ENCODE results near the gene CNTNAP5.

Gene CNTNAP5

DNA sequence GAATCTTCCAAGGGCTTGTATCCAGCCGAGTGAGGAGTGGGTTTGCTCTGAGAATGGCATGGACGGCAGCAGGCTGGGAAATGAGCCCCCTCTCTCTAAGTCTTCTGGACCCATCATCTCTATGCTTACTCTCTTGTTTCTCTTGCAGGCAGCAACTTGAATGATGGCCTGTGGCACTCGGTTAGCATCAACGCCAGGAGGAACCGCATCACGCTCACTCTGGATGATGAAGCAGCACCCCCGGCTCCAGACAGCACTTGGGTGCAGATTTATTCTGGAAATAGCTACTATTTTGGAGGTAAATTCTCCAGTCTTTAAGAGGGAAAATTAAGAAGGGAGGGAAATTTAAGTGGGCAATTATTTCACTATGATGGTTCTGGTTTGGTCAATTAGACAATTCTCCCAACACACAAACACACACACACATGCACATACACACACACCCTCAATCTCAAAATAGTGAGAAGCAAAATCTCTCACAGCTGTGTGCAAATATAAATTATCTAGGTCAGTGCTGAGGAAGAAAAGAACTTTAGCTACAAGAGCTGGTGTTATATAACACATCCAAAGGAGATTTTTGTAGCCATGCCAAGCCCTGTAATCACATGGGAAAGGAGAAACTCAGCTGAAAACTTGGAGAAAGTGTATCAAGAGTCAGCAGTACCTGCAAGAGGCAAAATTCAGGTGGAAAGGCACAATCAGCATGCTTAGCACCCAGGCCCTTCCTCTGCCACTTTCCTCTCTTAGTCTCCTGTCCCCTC lies 499.2 kb downstream of the CNTNAP5 start:
- Histone ChIP-seq H3K4me1 (ENCODE audit: control insufficient read depth, insufficient read depth, low read depth, low read length) (no peaks in the 10 kb centered on the region), H3K36me3 (ENCODE audit: control insufficient read depth in 1 of 2, insufficient read depth in 2 of 2, low read depth in 1 of 2, low read length in 2 of 2) (no peaks in the 10 kb centered on the region), H3K14ac (ENCODE audit: low read length in 2 of 2) (no peak overlapping the region), H2AFZ (ENCODE audit: low read depth, low read length) (no peak overlapping the region), H3K4me3 (ENCODE audit: insufficient read depth in 1 of 2, low read depth in 1 of 2, low read length in 2 of 2) (no peak overlapping the region), H2BK120ac (ENCODE audit: low read depth, low read length) (no peak overlapping the region), H2BK15ac (ENCODE audit: low read depth, poor library complexity, severe bottlenecking) (no peak overlapping the region), H3K27me3 (ENCODE audit: control insufficient read depth in 1 of 2, insufficient read depth in 1 of 2, low read length in 2 of 2) (no peaks in the 10 kb centered on the region), H3K9ac (ENCODE audit: low read length) (no peak overlapping the region), H3K27ac (ENCODE audit: low read length, poor library complexity, severe bottlenecking) (no peak overlapping the region), H3K79me1 (replicated peaks; ENCODE audit: low read length, poor library complexity, severe bottlenecking) (no peaks in the 10 kb centered on the region), H4K91ac (ENCODE audit: low read length) (no peak overlapping the region), H3K4me2 (ENCODE audit: low read length, poor library complexity, severe bottlenecking) (no peak overlapping the region), H4K8ac (ENCODE audit: low read length) (no peak overlapping the region), H3K4ac (ENCODE audit: low read depth in 1 of 2, low read length in 2 of 2) (no peak overlapping the region), H3K23ac (ENCODE audit: low read length in 2 of 2) (no peak overlapping the region), H3K18ac (ENCODE audit: low read depth in 1 of 2, low read length in 2 of 2) (no peak overlapping the region), H3K9me3 (ENCODE audit: control insufficient read depth, low read length) (no peaks in the 10 kb centered on the region), H2BK12ac (ENCODE audit: low read length in 2 of 2) (no peak overlapping the region), H2BK5ac (ENCODE audit: low read depth, low read length, poor library complexity, severe bottlenecking) (no peak overlapping the region), H2AK5ac (ENCODE audit: low read length, severe bottlenecking) (no peak overlapping the region)
- no peak for DNase-seq
- WGBS, result 91% methylated on average over 7 of the region's 7 CpGs

DNA sequence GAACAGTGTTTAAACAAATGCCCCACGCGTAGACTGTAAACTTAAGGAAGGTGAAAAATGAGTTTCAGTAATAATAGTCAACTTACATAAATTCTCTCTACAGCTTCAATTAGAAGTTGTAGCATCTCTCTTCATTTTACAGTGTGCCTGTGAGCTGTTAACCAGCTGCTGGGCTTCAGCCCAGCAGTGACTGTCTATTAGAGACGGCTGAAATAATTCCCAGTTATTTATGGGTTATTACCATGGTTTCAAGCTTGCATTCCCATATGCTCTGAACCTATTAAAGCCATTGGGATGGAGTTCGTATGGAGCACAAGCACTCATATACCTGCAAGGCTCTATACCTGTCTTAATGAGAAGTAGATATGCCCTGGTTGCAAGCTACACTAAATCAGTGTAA lies 501.1 kb downstream of the CNTNAP5 start:
- H3K23ac ChIP-seq (ENCODE audit: low read length in 2 of 2), result no peak overlapping the region
- H3K4me1 ChIP-seq (ENCODE audit: control insufficient read depth, insufficient read depth, low read depth, low read length), result no peaks in the 10 kb centered on the region
- H3K14ac ChIP-seq (ENCODE audit: low read length in 2 of 2), result no peak overlapping the region
- no peak overlapping the region for H4K8ac ChIP-seq (ENCODE audit: low read length)
- DNase-seq, result no peak
- no peak overlapping the region for H2BK120ac ChIP-seq (ENCODE audit: low read depth, low read length)
- no peak overlapping the region for H2BK12ac ChIP-seq (ENCODE audit: low read length in 2 of 2)
- no peak overlapping the region for H3K9ac ChIP-seq (ENCODE audit: low read length)
- H3K4me2 ChIP-seq (ENCODE audit: low read length, poor library complexity, severe bottlenecking), result no peak overlapping the region
- H4K91ac ChIP-seq (ENCODE audit: low read length), result no peak overlapping the region
- H2BK15ac ChIP-seq (ENCODE audit: low read depth, poor library complexity, severe bottlenecking), result no peak overlapping the region
- H3K79me1 ChIP-seq (replicated peaks; ENCODE audit: low read length, poor library complexity, severe bottlenecking), result no peaks in the 10 kb centered on the region
- H3K27me3 ChIP-seq (ENCODE audit: control insufficient read depth in 1 of 2, insufficient read depth in 1 of 2, low read length in 2 of 2), result no peaks in the 10 kb centered on the region
- no peak overlapping the region for H3K18ac ChIP-seq (ENCODE audit: low read depth in 1 of 2, low read length in 2 of 2)
- no peak overlapping the region for H3K4me3 ChIP-seq (ENCODE audit: insufficient read depth in 1 of 2, low read depth in 1 of 2, low read length in 2 of 2)
- H2AK5ac ChIP-seq (ENCODE audit: low read length, severe bottlenecking), result no peak overlapping the region
- no peak overlapping the region for H3K4ac ChIP-seq (ENCODE audit: low read depth in 1 of 2, low read length in 2 of 2)
- no peaks in the 10 kb centered on the region for H3K9me3 ChIP-seq (ENCODE audit: control insufficient read depth, low read length)
- no peaks in the 10 kb centered on the region for H3K36me3 ChIP-seq (ENCODE audit: control insufficient read depth in 1 of 2, insufficient read depth in 2 of 2, low read depth in 1 of 2, low read length in 2 of 2)
- no peak overlapping the region for H2BK5ac ChIP-seq (ENCODE audit: low read depth, low read length, poor library complexity, severe bottlenecking)
- WGBS, result 83% methylated on average over 2 of the region's 4 CpGs
- no peak overlapping the region for H3K27ac ChIP-seq (ENCODE audit: low read length, poor library complexity, severe bottlenecking)
- no peak overlapping the region for H2AFZ ChIP-seq (ENCODE audit: low read depth, low read length)

DNA sequence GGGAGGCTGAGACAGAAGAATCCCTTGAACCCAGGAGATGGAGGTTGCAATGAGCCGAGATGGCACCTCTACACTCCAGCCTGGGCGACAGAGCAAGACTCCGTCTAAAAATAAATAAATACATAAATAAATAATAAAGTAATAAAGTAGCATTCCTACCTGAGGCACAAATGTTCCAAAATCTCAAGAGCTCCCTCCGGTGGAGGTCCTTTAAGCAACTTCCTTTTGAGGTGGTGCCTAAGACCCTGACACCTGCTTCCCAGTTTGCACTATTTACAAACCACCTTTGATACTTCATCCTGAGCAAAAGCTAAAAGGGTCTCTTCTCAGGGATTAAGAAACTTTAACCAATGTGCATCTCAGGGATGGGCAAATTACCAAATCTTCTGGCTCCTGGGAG lies 505.1 kb downstream of the CNTNAP5 start:
- Histone ChIP-seq H3K23ac (ENCODE audit: low read length in 2 of 2) (no peak overlapping the region), H3K4ac (ENCODE audit: low read depth in 1 of 2, low read length in 2 of 2) (no peak overlapping the region), H3K14ac (ENCODE audit: low read length in 2 of 2) (no peak overlapping the region)

DNA sequence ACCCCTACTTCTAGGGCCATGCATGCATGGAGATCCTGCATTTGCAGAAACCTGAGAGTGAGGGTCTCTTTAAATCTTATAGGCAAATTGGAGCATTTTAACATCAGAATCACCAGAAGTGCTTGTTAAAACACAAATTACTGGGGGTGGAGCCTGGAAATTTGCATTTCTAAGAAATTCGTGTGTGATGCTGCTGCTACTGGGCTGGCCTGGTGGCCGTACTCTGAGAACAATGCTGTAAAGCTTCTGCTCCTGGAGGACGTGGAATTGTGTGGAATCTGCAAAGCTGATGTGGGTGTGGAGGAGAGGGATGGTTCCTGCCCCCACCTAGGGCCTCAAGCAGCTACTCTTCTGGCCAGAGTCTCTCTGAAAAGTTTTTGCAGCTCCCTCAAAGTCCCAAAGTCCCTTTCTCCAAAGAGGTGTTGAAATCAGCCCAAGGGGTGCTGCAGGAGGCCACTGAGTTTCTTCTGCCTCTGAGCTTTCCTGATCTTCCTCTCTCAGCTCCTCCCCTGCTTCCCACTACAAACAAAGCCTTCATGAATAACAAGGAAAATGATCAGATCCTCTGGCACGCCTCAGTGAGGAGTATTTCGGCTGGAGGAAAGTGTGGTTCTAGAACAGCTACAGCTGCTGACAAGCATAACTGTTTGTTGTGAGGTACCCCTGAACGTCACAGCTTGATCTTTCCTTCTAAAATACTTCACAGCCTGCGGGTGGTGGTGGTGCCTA lies 508.3 kb downstream of the CNTNAP5 start:
- Histone ChIP-seq H3K4me2 (ENCODE audit: low read length, poor library complexity, severe bottlenecking) (no peak overlapping the region), H3K27me3 (ENCODE audit: control insufficient read depth in 1 of 2, insufficient read depth in 1 of 2, low read length in 2 of 2) (no peaks in the 10 kb centered on the region), H3K23ac (ENCODE audit: low read length in 2 of 2) (no peak overlapping the region), H3K18ac (ENCODE audit: low read depth in 1 of 2, low read length in 2 of 2) (no peak overlapping the region), H2BK15ac (ENCODE audit: low read depth, poor library complexity, severe bottlenecking) (no peak overlapping the region), H3K27ac (ENCODE audit: low read length, poor library complexity, severe bottlenecking) (no peak overlapping the region), H2AK5ac (ENCODE audit: low read length, severe bottlenecking) (no peak overlapping the region), H2AFZ (ENCODE audit: low read depth, low read length) (no peak overlapping the region), H3K4me1 (ENCODE audit: control insufficient read depth, insufficient read depth, low read depth, low read length) (no peaks in the 10 kb centered on the region), H3K79me1 (replicated peaks; ENCODE audit: low read length, poor library complexity, severe bottlenecking) (no peaks in the 10 kb centered on the region), H4K8ac (ENCODE audit: low read length) (no peak overlapping the region), H3K14ac (ENCODE audit: low read length in 2 of 2) (no peak overlapping the region), H2BK120ac (ENCODE audit: low read depth, low read length) (no peak overlapping the region), H3K4ac (ENCODE audit: low read depth in 1 of 2, low read length in 2 of 2) (no peak overlapping the region), H4K91ac (ENCODE audit: low read length) (no peak overlapping the region), H2BK12ac (ENCODE audit: low read length in 2 of 2) (no peak overlapping the region), H3K4me3 (ENCODE audit: insufficient read depth in 1 of 2, low read depth in 1 of 2, low read length in 2 of 2) (no peak overlapping the region), H3K9me3 (ENCODE audit: control insufficient read depth, low read length) (no peaks in the 10 kb centered on the region), H2BK5ac (ENCODE audit: low read depth, low read length, poor library complexity, severe bottlenecking) (no peak overlapping the region), H3K9ac (ENCODE audit: low read length) (no peak overlapping the region), H3K36me3 (ENCODE audit: control insufficient read depth in 1 of 2, insufficient read depth in 2 of 2, low read depth in 1 of 2, low read length in 2 of 2) (no peaks in the 10 kb centered on the region)
- WGBS, result 50% methylated on average over 5 of the region's 7 CpGs
- DNase-seq, result no peak

More for the DNA sequence above, 505.1 kb downstream of the CNTNAP5 start:
- no peaks in the 10 kb centered on the region for H3K9me3 ChIP-seq (ENCODE audit: control insufficient read depth, low read length)
- H2BK120ac ChIP-seq (ENCODE audit: low read depth, low read length), result no peak overlapping the region
- H2BK5ac ChIP-seq (ENCODE audit: low read depth, low read length, poor library complexity, severe bottlenecking), result no peak overlapping the region
- H3K79me1 ChIP-seq (replicated peaks; ENCODE audit: low read length, poor library complexity, severe bottlenecking), result no peaks in the 10 kb centered on the region
- H3K27me3 ChIP-seq (ENCODE audit: control insufficient read depth in 1 of 2, insufficient read depth in 1 of 2, low read length in 2 of 2), result no peaks in the 10 kb centered on the region
- H2AK5ac ChIP-seq (ENCODE audit: low read length, severe bottlenecking), result no peak overlapping the region
- no peak overlapping the region for H4K91ac ChIP-seq (ENCODE audit: low read length)
- no peak overlapping the region for H4K8ac ChIP-seq (ENCODE audit: low read length)
- DNase-seq, result no peak
- no peak overlapping the region for H2BK12ac ChIP-seq (ENCODE audit: low read length in 2 of 2)
- H3K9ac ChIP-seq (ENCODE audit: low read length), result no peak overlapping the region
- no peak overlapping the region for H2BK15ac ChIP-seq (ENCODE audit: low read depth, poor library complexity, severe bottlenecking)
- no peaks in the 10 kb centered on the region for H3K4me1 ChIP-seq (ENCODE audit: control insufficient read depth, insufficient read depth, low read depth, low read length)
- 67% methylated on average over 1 of the region's 4 CpGs for WGBS
- H3K4me3 ChIP-seq (ENCODE audit: insufficient read depth in 1 of 2, low read depth in 1 of 2, low read length in 2 of 2), result no peak overlapping the region
- H2AFZ ChIP-seq (ENCODE audit: low read depth, low read length), result no peak overlapping the region
- H3K36me3 ChIP-seq (ENCODE audit: control insufficient read depth in 1 of 2, insufficient read depth in 2 of 2, low read depth in 1 of 2, low read length in 2 of 2), result no peaks in the 10 kb centered on the region
- no peak overlapping the region for H3K27ac ChIP-seq (ENCODE audit: low read length, poor library complexity, severe bottlenecking)
- H3K4me2 ChIP-seq (ENCODE audit: low read length, poor library complexity, severe bottlenecking), result no peak overlapping the region
- H3K18ac ChIP-seq (ENCODE audit: low read depth in 1 of 2, low read length in 2 of 2), result no peak overlapping the region
